Medulla oblongata (tissue), 1 donor: Measurements from ENCODE around the gene FZD10.

Experiments used
- DNase-seq: peaks from one replicate; pipeline ENCODE4 v3.0.0-alpha.2; 2015; ENCODE audit errors: extremely low spot score

The FZD10 gene

DNA sequence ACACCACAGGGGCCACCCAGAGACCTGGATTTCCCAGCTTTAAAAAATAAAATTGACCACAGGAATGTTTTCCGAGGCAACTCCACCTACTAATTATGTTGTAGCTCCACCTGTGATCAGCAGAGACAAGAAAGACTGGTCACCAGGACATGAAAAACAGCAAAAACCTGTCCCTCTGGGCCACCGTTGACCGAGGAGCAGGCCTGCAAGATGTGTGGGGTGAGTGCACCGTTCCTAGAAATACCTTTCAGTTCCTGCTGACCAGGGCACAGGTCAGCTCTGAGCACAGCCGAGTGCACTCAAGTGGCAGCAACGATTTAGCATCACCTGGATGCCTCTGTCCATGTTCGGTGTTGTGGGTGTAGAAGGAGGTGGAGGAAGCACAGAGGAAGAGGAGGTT is 16.9 kb downstream of the FZD10 start:
- DNase-seq, result no peak

- no peak for DNase-seq
These were observed 17.4 kb downstream of the FZD10 start for GRCh38 chr12:130179621-130180020.

GRCh38 chr12:130181211-130181610 is 18.9 kb downstream of the FZD10 start:
- no peak for DNase-seq

DNA sequence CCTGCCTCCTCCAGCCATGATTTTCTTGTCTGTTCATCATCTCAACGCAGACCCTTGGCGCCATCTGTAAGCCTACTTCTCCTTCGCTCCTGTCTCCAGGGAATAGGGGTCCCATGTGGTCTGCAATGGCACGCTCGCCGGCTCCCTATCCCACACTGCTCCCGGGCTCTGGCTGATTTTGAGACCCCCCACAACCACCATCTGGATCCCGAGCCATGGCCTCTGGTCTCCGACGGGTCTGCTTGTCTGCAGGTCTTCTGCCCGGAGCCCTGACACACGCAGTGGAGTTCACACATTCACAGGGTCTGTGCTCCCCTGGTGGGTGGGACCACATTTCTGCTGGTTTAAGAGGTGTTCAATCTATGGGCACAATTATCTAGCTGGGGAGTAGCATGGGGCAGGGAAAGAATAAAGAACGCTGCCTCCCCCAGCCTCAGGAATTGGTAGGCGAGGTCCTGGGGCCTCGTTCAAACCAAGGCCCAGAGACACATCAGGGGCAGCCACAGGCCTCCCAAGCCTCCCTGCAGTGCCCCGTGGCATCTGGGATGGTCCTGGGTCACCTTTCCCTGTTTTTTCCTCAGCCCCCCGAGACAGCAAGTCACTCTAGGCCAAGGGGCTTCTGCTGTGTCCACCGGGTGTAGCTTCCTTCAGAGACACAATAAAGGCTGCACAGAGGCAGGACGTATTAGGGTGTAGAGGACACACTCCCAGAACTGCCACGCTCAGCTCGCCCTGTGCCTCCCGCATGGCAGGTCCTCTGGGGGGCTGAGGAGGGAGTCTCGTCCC is 21.5 kb downstream of the FZD10 start:
- DNase-seq, result no peak

GRCh38 chr12:130184404-130185090 is 22.3 kb downstream of the FZD10 start:
- DNase-seq, result no peak

DNA sequence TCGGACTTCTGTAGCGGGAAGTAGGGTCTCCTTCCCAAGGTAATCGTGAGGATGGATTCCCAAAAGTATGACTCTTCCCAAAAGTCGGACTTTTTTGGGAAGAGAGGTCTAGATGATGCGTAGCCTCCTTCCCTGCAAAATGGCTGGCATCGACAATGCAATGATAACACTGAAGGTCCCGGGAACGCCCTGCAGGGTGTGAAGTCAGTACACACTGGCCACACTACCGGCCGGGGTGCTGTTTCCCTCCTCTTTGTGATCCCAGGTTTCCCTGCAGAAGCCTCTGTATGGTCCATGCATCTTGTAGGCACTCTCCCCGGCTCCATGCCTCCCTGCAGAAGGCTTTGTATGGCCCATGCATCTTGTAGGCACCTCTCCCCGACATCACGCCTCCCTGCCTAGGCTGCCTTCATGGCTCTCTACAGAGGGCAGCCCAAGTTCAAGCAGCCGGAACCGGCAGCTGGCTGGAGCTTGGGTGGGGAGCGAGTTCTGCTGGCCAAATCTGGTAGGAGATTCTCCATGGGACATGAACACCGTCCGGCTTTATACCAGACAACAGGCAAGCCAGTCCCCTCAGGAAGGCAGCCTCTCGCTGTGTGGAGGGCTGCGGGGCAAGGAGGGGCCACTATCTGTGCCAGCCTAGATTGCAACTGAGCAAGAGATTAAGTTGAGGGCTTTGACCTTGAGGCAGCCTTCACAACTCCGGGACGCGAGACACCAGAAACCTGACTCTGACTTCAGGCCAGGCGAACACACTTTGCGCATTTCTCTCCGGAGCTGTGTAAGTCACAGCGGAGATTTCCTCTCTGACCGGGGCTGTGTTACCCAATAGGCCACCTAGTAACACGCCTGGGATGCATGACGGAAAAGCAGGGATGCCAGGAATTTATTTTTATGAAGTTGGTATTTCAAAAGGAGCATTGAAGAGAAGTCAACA is 23.5 kb downstream of the FZD10 start:
- DNase-seq, result no peak

- no peak for DNase-seq
These were observed 24.5 kb downstream of the FZD10 start for GRCh38 chr12:130186651-130187268.

DNA sequence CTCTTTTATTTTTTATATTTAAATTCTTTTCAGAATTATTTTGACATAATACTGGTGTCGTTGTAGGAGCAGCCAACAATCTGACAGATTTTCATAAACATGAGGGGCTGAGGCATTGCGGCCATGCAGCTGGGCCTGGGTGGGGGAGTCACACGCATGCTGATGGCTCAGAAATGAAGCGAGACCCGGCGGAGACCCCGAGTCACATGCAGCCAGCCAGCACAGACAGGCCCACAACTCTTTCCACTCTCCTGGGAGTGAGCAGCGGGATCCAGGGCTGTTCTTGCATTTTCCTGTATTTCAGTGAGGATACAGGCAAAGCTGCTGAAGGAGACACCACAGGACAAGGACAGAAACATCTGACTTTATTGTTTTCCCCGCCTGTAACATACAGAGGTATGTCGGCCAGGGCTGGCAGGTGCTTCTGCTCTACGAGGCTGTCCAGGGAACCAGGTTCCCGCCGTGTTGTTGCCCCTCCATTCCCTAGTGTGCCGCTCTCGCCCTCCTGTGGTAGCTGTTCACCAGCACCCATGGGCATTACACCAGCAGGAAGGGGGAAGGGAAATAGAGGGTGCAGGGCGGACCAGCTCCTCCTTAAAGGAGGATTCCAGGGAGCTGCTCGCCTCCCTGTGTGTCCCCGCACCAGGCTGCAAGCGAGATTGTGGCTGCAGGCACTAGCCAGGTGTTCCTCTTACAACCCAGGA is 30.5 kb downstream of the FZD10 start:
- DNase-seq, result no peak

GRCh38 chr12:130194154-130194553 is 31.9 kb downstream of the FZD10 start:
- no peak for DNase-seq

DNA sequence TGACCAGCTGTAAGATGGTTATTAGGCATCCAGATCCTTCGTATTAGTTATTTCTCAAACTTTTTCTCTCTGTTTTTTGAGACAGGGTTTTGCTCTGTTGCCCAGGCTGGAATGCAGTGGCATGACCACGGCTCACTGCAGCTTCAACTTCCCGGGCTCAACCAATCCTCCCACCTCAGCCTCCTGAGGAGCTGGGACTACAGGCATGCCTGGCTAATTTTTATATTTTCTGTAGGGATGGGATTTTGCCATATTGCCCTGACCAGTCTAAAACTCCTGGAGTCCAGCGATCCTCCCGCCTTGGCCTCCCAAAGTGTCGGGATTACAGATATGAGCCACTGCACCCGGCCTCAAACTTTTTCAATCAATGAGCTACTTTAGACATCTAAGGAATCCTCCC is 33.1 kb downstream of the FZD10 start:
- no peak for DNase-seq

DNA sequence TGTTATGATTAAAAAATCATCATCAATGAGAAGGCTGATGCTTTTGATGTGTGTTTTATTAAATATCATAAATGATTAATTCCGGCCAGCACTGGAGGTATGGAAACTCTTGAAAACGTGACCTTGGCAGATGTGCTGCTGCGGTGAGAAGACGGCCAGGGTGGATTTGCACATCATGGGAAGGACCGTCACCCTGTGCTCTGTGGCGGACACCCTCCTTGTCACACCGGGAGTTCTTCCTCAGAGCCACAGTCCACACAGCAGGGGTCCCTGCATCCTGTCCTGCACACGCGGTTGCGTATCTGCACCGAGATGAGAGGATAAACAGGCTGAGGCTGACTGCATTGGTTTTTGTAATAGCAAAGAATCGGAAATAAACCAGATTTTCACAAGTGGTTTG is 33.5 kb downstream of the FZD10 start:
- no peak for DNase-seq

DNA sequence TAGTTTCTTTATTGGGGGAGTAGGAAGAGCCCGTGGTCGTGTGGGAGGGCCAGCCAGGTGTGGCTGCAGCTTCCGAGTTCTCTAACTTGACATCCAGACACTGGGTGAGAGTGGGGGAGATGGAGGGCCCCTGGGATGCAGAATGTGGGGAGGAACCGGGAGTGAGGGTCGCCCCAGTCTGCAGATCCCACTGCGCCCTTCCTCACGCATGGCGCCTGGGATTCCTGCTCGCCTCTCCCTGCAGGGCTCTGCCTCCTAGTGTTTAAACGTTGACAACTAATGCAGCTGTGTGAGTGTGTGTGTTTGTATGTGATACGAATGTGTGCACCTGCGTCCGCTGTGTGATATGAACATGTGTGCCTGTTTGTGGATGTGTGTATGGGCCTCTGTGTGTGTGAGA is 34.6 kb downstream of the FZD10 start:
- DNase-seq, result no peak

GRCh38 chr12:130198026-130198662 is 35.9 kb downstream of the FZD10 start:
- no peak for DNase-seq

DNA sequence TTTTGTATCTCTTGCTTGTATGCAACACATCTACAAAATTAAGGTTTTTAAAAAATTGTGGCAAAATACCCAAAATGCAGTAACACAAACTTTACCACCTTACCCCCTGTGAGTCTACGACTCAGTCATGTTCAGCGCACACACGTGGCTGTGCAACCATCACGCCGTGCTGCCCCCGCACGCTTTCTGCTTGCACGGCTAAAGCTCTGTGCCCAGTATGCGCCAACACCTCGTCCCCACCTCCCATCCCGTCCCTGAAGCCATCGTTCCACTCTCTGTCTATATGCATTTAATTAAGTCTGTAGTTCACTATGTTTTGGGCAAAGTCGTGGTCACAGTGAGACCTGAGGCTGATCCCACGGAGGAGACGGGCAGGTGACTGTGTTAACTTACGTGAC is 36.4 kb downstream of the FZD10 start:
- no peak for DNase-seq

- no peak for DNase-seq
These were observed 37.5 kb downstream of the FZD10 start for GRCh38 chr12:130199581-130200390.

DNA sequence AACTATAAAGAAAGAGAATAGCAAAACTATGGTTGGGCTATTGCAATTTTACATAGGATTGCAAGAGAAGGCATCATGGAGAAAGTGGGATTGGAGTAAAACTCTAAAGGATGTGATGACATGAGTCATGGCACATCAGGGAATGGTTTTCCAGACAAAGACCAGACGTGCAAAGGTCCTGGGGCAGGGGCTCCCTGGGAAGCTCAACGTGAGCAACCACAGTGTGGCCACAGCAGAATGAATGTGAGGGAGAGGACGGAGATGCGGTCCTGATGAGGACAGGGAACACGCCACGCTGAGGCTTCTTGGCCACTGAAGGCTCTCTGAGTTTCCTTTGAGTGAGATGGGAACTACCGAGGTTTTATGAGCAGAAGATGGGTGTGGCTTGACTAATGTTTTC is 38.2 kb downstream of the FZD10 start:
- no peak for DNase-seq

DNA sequence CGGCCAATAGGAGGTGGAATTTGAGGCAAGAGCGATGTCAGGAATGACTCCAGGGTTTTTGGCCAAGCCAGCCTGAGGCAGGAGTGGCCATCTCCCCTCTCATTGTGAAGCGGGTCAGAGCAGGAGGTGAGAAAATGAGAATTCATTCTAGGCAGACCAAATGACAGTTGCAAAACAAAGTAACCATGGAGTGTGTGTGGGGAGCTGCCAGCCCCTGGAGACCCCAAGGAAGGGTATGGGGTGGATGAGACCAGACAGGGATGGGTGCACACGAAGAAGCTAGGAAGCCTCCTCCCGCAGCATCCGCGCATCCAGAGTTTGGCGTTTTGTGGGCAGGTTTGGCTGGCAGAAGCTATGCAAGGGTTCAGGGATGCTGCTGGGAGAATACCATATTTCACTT is 38.8 kb downstream of the FZD10 start:
- DNase-seq, result no peak

DNA sequence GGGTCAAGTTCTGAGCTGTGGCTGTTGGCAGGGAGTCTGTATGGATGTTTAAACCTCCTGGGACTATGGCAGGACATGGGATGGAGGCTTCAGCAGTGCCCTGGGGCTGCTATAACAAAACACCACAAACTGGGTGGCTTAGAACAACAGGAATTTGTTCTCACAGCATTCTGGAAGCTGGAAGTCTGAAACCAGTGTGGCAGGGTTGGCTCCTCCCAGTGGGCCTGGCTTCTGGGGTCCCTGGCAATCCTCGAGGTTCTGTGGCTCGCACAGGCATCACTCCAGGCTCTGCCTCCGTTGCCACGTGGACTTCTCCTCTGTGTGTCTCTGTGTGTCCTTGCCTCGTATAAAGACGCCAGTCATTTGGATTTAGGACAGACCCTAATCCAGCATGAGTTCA is 39.9 kb downstream of the FZD10 start:
- no peak for DNase-seq

GRCh38 chr12:130203151-130203550 is 40.9 kb downstream of the FZD10 start:
- no peak for DNase-seq

GRCh38 chr12:130204541-130204953 is 42.3 kb downstream of the FZD10 start:
- no peak for DNase-seq
